Measurements from ENCODE around the gene TMEM235. TPM values are rescaled to one million over a fixed set of nuclear protein-coding genes. Genes with fewer than 3 reads are reported as not detected.

The TMEM235 gene
- total RNA-seq, 2 experiments from 2014 or later: not detected

DNA sequence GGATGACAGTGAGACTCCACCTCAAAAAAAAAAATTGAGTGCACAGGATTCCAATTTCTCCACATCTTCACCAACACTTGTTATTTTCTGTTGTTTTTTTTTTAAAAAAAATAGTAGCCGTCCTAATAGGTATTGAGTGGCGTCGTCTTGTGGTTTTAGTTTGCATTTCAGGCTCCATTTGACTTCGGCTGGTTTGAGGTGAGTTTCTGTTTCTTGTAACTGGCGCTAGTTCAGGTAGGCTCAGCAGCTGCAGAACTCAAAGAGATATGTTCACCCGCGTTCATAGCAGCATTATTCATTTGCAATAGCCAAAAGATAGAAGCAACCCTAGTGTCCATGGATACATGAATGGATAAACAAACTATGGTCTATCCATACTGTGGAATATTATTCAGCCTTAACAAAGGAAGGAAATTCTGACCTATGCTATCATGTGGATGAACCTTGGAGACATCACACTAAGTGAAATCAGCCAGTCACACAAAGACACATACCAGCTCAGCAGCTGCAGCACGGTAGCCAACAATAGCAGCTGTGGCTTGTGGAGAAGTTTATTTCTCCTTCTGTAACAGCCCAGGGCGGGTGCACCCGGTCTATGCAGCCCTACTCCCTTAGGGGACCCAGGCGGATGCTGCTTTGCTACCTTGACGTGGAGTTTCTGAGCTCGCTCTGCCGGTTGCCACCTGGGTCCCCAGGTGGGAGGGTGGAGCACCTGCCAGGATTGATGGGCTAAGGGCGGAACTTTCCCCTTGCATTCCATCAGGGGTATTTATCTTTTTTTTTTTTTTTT, 44.9 kb downstream of the TMEM235 start:
- Mint-ChIP-seq H3K27me3 (peaks cover 2% of the 10 kb centered on the region), H3K36me3 (ENCODE audit: low read depth) (no peaks in the 10 kb centered on the region), H3K4me3 (peak overlapping the region; percentile 27), H3K4me1 (peaks cover 42% of the 10 kb centered on the region), H3K27ac (peak overlapping the region; percentile 80), H3K9me3 (no peaks in the 10 kb centered on the region)
- POLR2A ChIA-PET: no interaction called here
- CTCF ChIA-PET: interaction anchor here (0.6 to 1.3 kb wide), 6 partner anchors 11 to 106 kb away, joined by 3 to 6 read pairs (median 3); no protein-coding TSS in a partner anchor
- no peak for DNase-seq

GRCh38 chr17:78278139-78278741, 46.8 kb downstream of the TMEM235 start:
- Mint-ChIP-seq H3K36me3 (ENCODE audit: low read depth) (no peaks in the 10 kb centered on the region), H3K9me3 (no peaks in the 10 kb centered on the region), H3K4me3 (no peak overlapping the region), H3K27ac (peak overlapping the region; percentile 68), H3K27me3 (peaks cover 2% of the 10 kb centered on the region), H3K4me1 (peaks cover 26% of the 10 kb centered on the region)
- no peak for DNase-seq
- ChIA-PET CTCF (interaction anchor here (1.0 to 2.1 kb wide), 4 partner anchors 10 to 193 kb away, joined by 3 to 8 read pairs (median 4); no protein-coding TSS in a partner anchor), POLR2A (no interaction called here)

GRCh38 chr17:78279360-78279990, 48.0 kb downstream of the TMEM235 start:
- DNase-seq: no peak
- Mint-ChIP-seq H3K4me1 (peaks cover 23% of the 10 kb centered on the region), H3K9me3 (no peaks in the 10 kb centered on the region), H3K27ac (peak overlapping the region; percentile 78), H3K4me3 (no peak overlapping the region), H3K27me3 (no peaks in the 10 kb centered on the region), H3K36me3 (ENCODE audit: low read depth) (no peaks in the 10 kb centered on the region)
- POLR2A ChIA-PET: no interaction called here
- CTCF ChIA-PET: interaction anchor here (1.3 to 2.1 kb wide), 3 partner anchors 9 to 28 kb away, joined by 4 to 8 read pairs (median 6); no protein-coding TSS in a partner anchor

DNA sequence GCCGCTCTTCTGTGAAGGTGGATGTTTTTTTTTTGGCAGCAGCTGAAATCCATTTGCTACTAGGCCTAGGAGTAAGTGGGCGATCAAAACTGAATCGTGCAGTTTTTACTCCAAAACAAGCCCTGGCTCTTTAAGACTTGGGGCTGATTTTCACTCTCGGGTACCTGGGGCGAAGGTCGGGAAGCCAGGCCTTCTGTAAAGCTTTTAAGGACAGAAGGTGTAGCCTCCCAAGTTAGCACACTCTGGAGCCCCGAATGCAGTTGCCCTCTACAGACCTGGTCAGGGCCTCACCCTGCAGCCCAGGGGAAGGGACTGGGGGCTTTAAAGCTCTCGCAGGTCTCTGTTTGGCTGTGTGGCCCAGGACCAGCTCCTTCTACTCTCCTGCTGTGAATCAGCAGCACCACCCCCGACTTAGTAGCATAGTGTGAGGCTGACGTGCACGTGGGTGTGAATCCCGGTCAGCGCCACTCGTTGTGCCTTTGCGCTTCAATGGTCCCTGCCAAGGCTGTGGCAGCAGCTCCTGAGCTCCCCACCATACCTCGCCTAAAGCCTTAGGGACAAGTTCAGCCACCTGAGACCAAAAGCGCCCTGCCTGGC, 49.9 kb downstream of the TMEM235 start:
- POLR2A ChIA-PET: no interaction called here
- H3K36me3 Mint-ChIP-seq (ENCODE audit: low read depth): no peaks in the 10 kb centered on the region
- no peak overlapping the region for H3K27ac Mint-ChIP-seq
- CTCF ChIA-PET: interaction anchor here (1.2 to 1.3 kb wide), 2 partner anchors 12 to 140 kb away, joined by 3 to 4 read pairs; no protein-coding TSS in a partner anchor
- H3K9me3 Mint-ChIP-seq: no peaks in the 10 kb centered on the region
- H3K27me3 Mint-ChIP-seq: no peaks in the 10 kb centered on the region
- DNase-seq: no peak
- peaks cover 12% of the 10 kb centered on the region for H3K4me1 Mint-ChIP-seq
- no peak overlapping the region for H3K4me3 Mint-ChIP-seq

GRCh38 chr17:78284146-78284545, 52.7 kb downstream of the TMEM235 start:
- no peak for DNase-seq
- POLR2A ChIA-PET: no interaction called here
- peak overlapping the region; percentile 36 for H3K27ac Mint-ChIP-seq
- H3K4me1 Mint-ChIP-seq: peaks cover 7% of the 10 kb centered on the region
- no peaks in the 10 kb centered on the region for H3K36me3 Mint-ChIP-seq (ENCODE audit: low read depth)
- H3K27me3 Mint-ChIP-seq: no peaks in the 10 kb centered on the region
- CTCF ChIA-PET: interaction anchor here (1.2 kb wide), 1 partner anchor 21 kb away, joined by 3 read pairs; no protein-coding TSS in a partner anchor
- no peaks in the 10 kb centered on the region for H3K9me3 Mint-ChIP-seq
- H3K4me3 Mint-ChIP-seq: no peak overlapping the region

- ChIA-PET POLR2A (no interaction called here), CTCF (interaction anchor here (0.6 to 1.8 kb wide), 12 partner anchors 9 to 128 kb away, joined by 3 to 8 read pairs (median 4); no protein-coding TSS in a partner anchor)
- Mint-ChIP-seq H3K4me3 (no peak overlapping the region), H3K27me3 (no peaks in the 10 kb centered on the region), H3K9me3 (no peaks in the 10 kb centered on the region), H3K36me3 (ENCODE audit: low read depth) (no peaks in the 10 kb centered on the region), H3K27ac (no peak overlapping the region), H3K4me1 (peaks cover 4% of the 10 kb centered on the region)
- no peak for DNase-seq
Measured at GRCh38 chr17:78289004-78289403, 57.6 kb downstream of the TMEM235 start.

- Mint-ChIP-seq H3K36me3 (ENCODE audit: low read depth) (no peaks in the 10 kb centered on the region), H3K4me3 (no peak overlapping the region), H3K9me3 (no peaks in the 10 kb centered on the region), H3K27ac (no peak overlapping the region), H3K4me1 (peaks cover 4% of the 10 kb centered on the region), H3K27me3 (no peaks in the 10 kb centered on the region)
- ChIA-PET POLR2A (no interaction called here), CTCF (interaction anchor here (0.7 to 1.8 kb wide), 8 partner anchors 10 to 637 kb away, joined by 3 to 5 read pairs (median 3); no protein-coding TSS in a partner anchor)
- DNase-seq: peak; percentile 81
Measured at GRCh38 chr17:78289802-78290363, 58.5 kb downstream of the TMEM235 start.

Other genes starting within 250 kb of the TMEM235 start
- gene TMC6, start 102.9 kb upstream of the TMEM235 start, total RNA-seq: 100 to 1,000 TPM; 414 to 438 TPM
- gene TMC8, start 100.9 kb upstream of the TMEM235 start, total RNA-seq: 100 to 1,000 TPM; 331 to 364 TPM
- gene C17orf99, start 85.2 kb upstream of the TMEM235 start, total RNA-seq: not detected
- gene SYNGR2, start 63.0 kb upstream of the TMEM235 start, total RNA-seq: 10 to 100 TPM; 49.7 to 57.6 TPM
- gene TK1, start 44.6 kb upstream of the TMEM235 start, total RNA-seq: 100 to 1,000 TPM; 121 to 136 TPM
- 10 to 100 TPM; 16.8 to 17.0 TPM for gene AFMID, start 44.3 kb upstream of the TMEM235 start, total RNA-seq
- 100 to 1,000 TPM; 113 to 117 TPM for gene BIRC5, start 17.4 kb upstream of the TMEM235 start, total RNA-seq
- gene SOCS3, start 128.4 kb downstream of the TMEM235 start, total RNA-seq: 10 to 100 TPM; 22.2 to 24.4 TPM
- 10 to 100 TPM; 71.1 to 78.3 TPM for gene PGS1, start 147.0 kb downstream of the TMEM235 start, total RNA-seq